ENCODE results near the gene NCAPD3.
A peak's percentile ranks its signal among the peaks of the same experiment; 100 is the strongest.
"Not testable (repeated sequence)": the region's sequence is repeated elsewhere in the genome, so short reads cannot be mapped to it uniquely, and the experiment has no call there.

NCAPD3 gene

GRCh38 chr11:134223836-134224709 lies at the start of gene NCAPD3, which contains the start of gene VPS26B:
TSS of gene NCAPD3 (minus strand) at chr11:134223967. CDS start at chr11:134223926, 41 bp downstream.
TSS of gene VPS26B (plus strand) at chr11:134224671. CDS start at chr11:134225123, 452 bp downstream.
- peak; percentile 95 for DNase-seq

GRCh38 chr11:134273317-134273712 lies 49.5 kb upstream of the NCAPD3 start:
- DNase-seq: no peak

GRCh38 chr11:134272381-134273316 lies 48.9 kb upstream of the NCAPD3 start:
- no peak for DNase-seq

- no peak for DNase-seq
Observed at GRCh38 chr11:134271978-134272377, 48.2 kb upstream of the NCAPD3 start.

GRCh38 chr11:134270250-134270714 lies 46.5 kb upstream of the NCAPD3 start:
- peak; percentile 25 for DNase-seq

GRCh38 chr11:134267966-134268365 lies 44.2 kb upstream of the NCAPD3 start:
- no peak for DNase-seq

GRCh38 chr11:134267461-134267860 lies 43.7 kb upstream of the NCAPD3 start:
- no peak for DNase-seq

GRCh38 chr11:134266841-134267251 lies 43.1 kb upstream of the NCAPD3 start:
- no peak for DNase-seq

GRCh38 chr11:134266440-134266839 lies 42.7 kb upstream of the NCAPD3 start:
- no peak for DNase-seq

- DNase-seq: no peak
Observed at GRCh38 chr11:134264966-134265764, 41.4 kb upstream of the NCAPD3 start.

- DNase-seq: peak; percentile 25
Observed at GRCh38 chr11:134261626-134262488, 38.1 kb upstream of the NCAPD3 start.

GRCh38 chr11:134260983-134261382 lies 37.2 kb upstream of the NCAPD3 start:
- no peak for DNase-seq

GRCh38 chr11:134260503-134260902 lies 36.7 kb upstream of the NCAPD3 start:
- no peak for DNase-seq

- DNase-seq: no peak
Observed at GRCh38 chr11:134258577-134258976, 34.8 kb upstream of the NCAPD3 start.

- no peak for DNase-seq
Observed at GRCh38 chr11:134257101-134257500, 33.3 kb upstream of the NCAPD3 start.

- DNase-seq: not testable (repeated sequence)
Observed at GRCh38 chr11:134255184-134255561, 31.4 kb upstream of the NCAPD3 start.

- DNase-seq: no peak
Observed at GRCh38 chr11:134254433-134255183, 30.8 kb upstream of the NCAPD3 start.

- peak; percentile 93 for DNase-seq
Observed at GRCh38 chr11:134253188-134253993, 29.6 kb upstream of the NCAPD3 start, which contains the start of the genes ACAD8 and THYN1. TSS of gene ACAD8 (plus strand) at chr11:134253568. CDS start at chr11:134253601, 33 bp downstream. TSS of gene THYN1 (minus strand) at chr11:134253352. CDS start at chr11:134252882, 470 bp downstream.

Measured in RPMI8226 (cell line).